22Rv1 (cell line): ENCODE results near the gene HBA2.
"Not testable (repeated sequence)": the region's sequence is repeated elsewhere in the genome, so short reads cannot be mapped to it uniquely, and the experiment has no call there.

ENCODE experiments used
- CTCF ChIP-seq: fragments of 450-650 bp; IDR thresholded peaks from 2 replicates; pipeline ENCODE4 v1.5.1; 2017; ENCODE audit warnings: mild to moderate bottlenecking
- ZFX ChIP-seq: fragments of 450-650 bp; IDR thresholded peaks from 2 replicates; pipeline ENCODE4 v1.6.1; 2017; ENCODE audit warnings: antibody characterized with exemption, borderline replicate concordance

- not testable (repeated sequence) for TF ChIP-seq CTCF, ZFX
Measured at GRCh38 chr16:211631-212180, 39.0 kb downstream of the HBA2 start.
